ENCODE measurements around the gene PPP1R14D.

DNA sequence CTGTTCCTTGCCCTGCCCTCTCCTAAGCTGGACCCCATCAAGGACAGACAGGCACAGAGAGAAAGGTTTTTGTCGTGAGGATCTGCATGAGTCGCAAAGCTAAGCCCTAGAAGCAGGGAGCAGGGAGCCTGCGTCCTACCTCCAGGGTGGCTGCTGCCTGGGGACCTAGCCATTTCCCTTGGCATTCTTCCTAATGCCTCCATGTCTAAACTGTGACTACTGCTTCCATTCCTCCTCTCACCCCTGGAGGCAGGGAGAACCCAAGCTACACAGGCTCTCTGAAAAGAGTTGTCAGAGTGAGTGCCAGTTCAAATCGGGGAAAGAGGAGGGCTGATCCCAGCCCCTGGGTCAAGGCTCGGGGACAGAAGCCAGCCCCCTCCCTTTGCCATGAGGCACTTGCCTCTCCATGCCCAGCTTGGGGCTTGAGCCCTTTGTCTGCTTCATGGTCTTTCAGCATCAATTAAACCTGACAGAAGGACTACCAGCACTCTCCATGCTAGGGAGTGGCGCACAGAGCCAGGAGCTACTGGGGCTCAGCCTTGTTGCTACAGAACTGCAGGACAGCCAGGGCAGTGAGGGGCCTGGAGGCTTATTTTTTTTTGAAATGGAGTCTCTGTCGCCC is 62.2 kb downstream of the PPP1R14D start:
- no peak for TF ChIP-seq POLR2AphosphoS5 (IDR thresholded peaks at IDR 0.05)
- no peak for TF ChIP-seq POLR2A (IDR thresholded peaks at IDR 0.05)

All from gastroesophageal sphincter (tissue), 2 donors.